Stimulated activated effector memory CD8-positive, alpha-beta T cell treated with anti-CD3 and anti-CD28 coated beads, Interleukin-12 subunit alpha, Interleukin-12 subunit beta, amount 100 ng/mL, for 72 hours (primary cell): ENCODE measurements around the gene ZBTB46.

Source experiments
- ATAC-seq: fragments of 150-1000 bp; cut with Tn5 transposase; 2 replicates; pipeline ENCODE4 v1.10.0; 2021
- DNase-seq, 2 donors: peaks; one replicate each; pipeline ENCODE4 v3.0.0; 2021 to 2022; ENCODE audit warnings: low spot score in 2 of 2
- H3K27ac Mint-ChIP-seq: one replicate; pipeline ENCODE4 v1.8.0; 2022; ENCODE audit warnings: mild to moderate bottlenecking, mixed read lengths
- H3K36me3 Mint-ChIP-seq: one replicate; pipeline ENCODE4 v1.8.0; 2022; ENCODE audit warnings: mild to moderate bottlenecking, mixed read lengths
- H3K4me1 Mint-ChIP-seq: one replicate; pipeline ENCODE4 v1.8.0; 2022; ENCODE audit warnings: mixed read lengths
- H3K4me3 Mint-ChIP-seq: one replicate; pipeline ENCODE4 v1.8.0; 2022; ENCODE audit warnings: mild to moderate bottlenecking, mixed read lengths
- H3K9me3 Mint-ChIP-seq: one replicate; pipeline ENCODE4 v1.8.0; 2022; ENCODE audit warnings: mixed read lengths

The ZBTB46 gene

GRCh38 chr20:63835021-63835858 is 4.2 kb upstream of the ZBTB46 start:
- no peak overlapping the region for H3K27ac Mint-ChIP-seq
- no peak for DNase-seq

GRCh38 chr20:63834491-63834880 is 3.4 kb upstream of the ZBTB46 start:
- H3K4me3 Mint-ChIP-seq = no peak overlapping the region
- no peak for DNase-seq
- H3K4me1 Mint-ChIP-seq = peaks cover 8% of the 10 kb centered on the region
- no peak for ATAC-seq
- peaks cover 5% of the 10 kb centered on the region for H3K36me3 Mint-ChIP-seq
- H3K9me3 Mint-ChIP-seq = no peaks in the 10 kb centered on the region
- no peak overlapping the region for H3K27ac Mint-ChIP-seq

More at GRCh38 chr20:63835021-63835858, 4.2 kb upstream of the ZBTB46 start:
- H3K4me3 Mint-ChIP-seq = no peak overlapping the region
- ATAC-seq = no peak
- H3K4me1 Mint-ChIP-seq = peaks cover under 1% of the 10 kb centered on the region
- no peaks in the 10 kb centered on the region for H3K36me3 Mint-ChIP-seq
- no peaks in the 10 kb centered on the region for H3K9me3 Mint-ChIP-seq

GRCh38 chr20:63833776-63834490 is 2.9 kb upstream of the ZBTB46 start:
- Mint-ChIP-seq H3K27ac (no peak overlapping the region), H3K9me3 (no peaks in the 10 kb centered on the region), H3K36me3 (peaks cover 5% of the 10 kb centered on the region), H3K4me3 (no peak overlapping the region), H3K4me1 (peaks cover 14% of the 10 kb centered on the region)
- DNase-seq = no peak
- ATAC-seq = no peak

- ATAC-seq (no peak), DNase-seq (no peak)
- H3K4me1 Mint-ChIP-seq = peaks cover 15% of the 10 kb centered on the region
- peaks cover 5% of the 10 kb centered on the region for H3K36me3 Mint-ChIP-seq
- no peak overlapping the region for H3K27ac Mint-ChIP-seq
- peak overlapping the region; percentile 51 for H3K4me3 Mint-ChIP-seq
- H3K9me3 Mint-ChIP-seq = no peaks in the 10 kb centered on the region
These were observed 1.1 kb upstream of the ZBTB46 start for GRCh38 chr20:63831993-63832686.

GRCh38 chr20:63831646-63831992 is 555 bp upstream of the ZBTB46 start:
- DNase-seq (no peak), ATAC-seq (peak; percentile 2)
- no peak overlapping the region for H3K27ac Mint-ChIP-seq
- H3K4me3 Mint-ChIP-seq = no peak overlapping the region
- peaks cover 15% of the 10 kb centered on the region for H3K4me1 Mint-ChIP-seq
- peaks cover 5% of the 10 kb centered on the region for H3K36me3 Mint-ChIP-seq
- H3K9me3 Mint-ChIP-seq = no peaks in the 10 kb centered on the region

- H3K27ac Mint-ChIP-seq = peak overlapping the region; percentile 35
- DNase-seq = no peak
- peak; percentile 6 for ATAC-seq
- peaks cover 5% of the 10 kb centered on the region for H3K36me3 Mint-ChIP-seq
- H3K9me3 Mint-ChIP-seq = no peaks in the 10 kb centered on the region
- H3K4me1 Mint-ChIP-seq = peaks cover 25% of the 10 kb centered on the region
- H3K4me3 Mint-ChIP-seq = peak overlapping the region; percentile 79
These were observed 874 bp downstream of the ZBTB46 start for GRCh38 chr20:63829945-63830835.

GRCh38 chr20:63829603-63829944 is 1.5 kb downstream of the ZBTB46 start:
- H3K9me3 Mint-ChIP-seq = no peaks in the 10 kb centered on the region
- H3K4me1 Mint-ChIP-seq = peaks cover 25% of the 10 kb centered on the region
- H3K36me3 Mint-ChIP-seq = peaks cover 5% of the 10 kb centered on the region
- H3K4me3 Mint-ChIP-seq = peak overlapping the region; percentile 79
- no peak for ATAC-seq
- DNase-seq = no peak
- peak overlapping the region; percentile 35 for H3K27ac Mint-ChIP-seq

- H3K9me3 Mint-ChIP-seq = no peaks in the 10 kb centered on the region
- no peak overlapping the region for H3K27ac Mint-ChIP-seq
- peak overlapping the region; percentile 79 for H3K4me3 Mint-ChIP-seq
- DNase-seq (no peak), ATAC-seq (no peak)
- peaks cover 25% of the 10 kb centered on the region for H3K4me1 Mint-ChIP-seq
- peaks cover 5% of the 10 kb centered on the region for H3K36me3 Mint-ChIP-seq
These were observed 2.1 kb downstream of the ZBTB46 start for GRCh38 chr20:63828951-63829350.

- ATAC-seq = no peak
- no peak overlapping the region for H3K27ac Mint-ChIP-seq
- peaks cover 25% of the 10 kb centered on the region for H3K4me1 Mint-ChIP-seq
- H3K36me3 Mint-ChIP-seq = peaks cover 5% of the 10 kb centered on the region
- no peaks in the 10 kb centered on the region for H3K9me3 Mint-ChIP-seq
- DNase-seq = no peak
- peak overlapping the region; percentile 79 for H3K4me3 Mint-ChIP-seq
These were observed 2.5 kb downstream of the ZBTB46 start for GRCh38 chr20:63828545-63828944.

GRCh38 chr20:63828124-63828523 is 2.9 kb downstream of the ZBTB46 start:
- ATAC-seq = no peak
- peaks cover 5% of the 10 kb centered on the region for H3K36me3 Mint-ChIP-seq
- no peaks in the 10 kb centered on the region for H3K9me3 Mint-ChIP-seq
- H3K4me3 Mint-ChIP-seq = no peak overlapping the region
- DNase-seq = no peak
- peaks cover 25% of the 10 kb centered on the region for H3K4me1 Mint-ChIP-seq
- no peak overlapping the region for H3K27ac Mint-ChIP-seq

GRCh38 chr20:63826753-63827152 is 4.3 kb downstream of the ZBTB46 start:
- no peak overlapping the region for H3K4me3 Mint-ChIP-seq

GRCh38 chr20:63825331-63826118 is 5.5 kb downstream of the ZBTB46 start:
- Mint-ChIP-seq H3K36me3 (peaks cover 5% of the 10 kb centered on the region), H3K4me3 (peak overlapping the region; percentile 9), H3K4me1 (peaks cover 25% of the 10 kb centered on the region), H3K27ac (no peak overlapping the region), H3K9me3 (no peaks in the 10 kb centered on the region)
- no peak for DNase-seq
- ATAC-seq = no peak

More at GRCh38 chr20:63826753-63827152, 4.3 kb downstream of the ZBTB46 start:
- peaks cover 25% of the 10 kb centered on the region for H3K4me1 Mint-ChIP-seq
- DNase-seq = no peak
- H3K36me3 Mint-ChIP-seq = peaks cover 5% of the 10 kb centered on the region
- H3K27ac Mint-ChIP-seq = no peak overlapping the region
- no peaks in the 10 kb centered on the region for H3K9me3 Mint-ChIP-seq
- no peak for ATAC-seq

GRCh38 chr20:63823691-63824311 is 7.3 kb downstream of the ZBTB46 start:
- Mint-ChIP-seq H3K4me3 (no peak overlapping the region), H3K4me1 (peaks cover 10% of the 10 kb centered on the region)
- no peak for DNase-seq

GRCh38 chr20:63822276-63822696 is 8.8 kb downstream of the ZBTB46 start:
- Mint-ChIP-seq H3K4me3 (no peak overlapping the region), H3K27ac (no peak overlapping the region)

More at GRCh38 chr20:63823691-63824311, 7.3 kb downstream of the ZBTB46 start:
- Mint-ChIP-seq H3K27ac (no peak overlapping the region), H3K36me3 (no peaks in the 10 kb centered on the region), H3K9me3 (no peaks in the 10 kb centered on the region)
- no peak for ATAC-seq

More at GRCh38 chr20:63822276-63822696, 8.8 kb downstream of the ZBTB46 start:
- no peak for DNase-seq
- no peaks in the 10 kb centered on the region for H3K9me3 Mint-ChIP-seq
- H3K4me1 Mint-ChIP-seq = peaks cover 10% of the 10 kb centered on the region
- no peaks in the 10 kb centered on the region for H3K36me3 Mint-ChIP-seq
- no peak for ATAC-seq
